ENCODE data around the gene ASXL1. TPM values are rescaled to one million over a fixed set of nuclear protein-coding genes. Genes with fewer than 3 reads are reported as not detected.

The ASXL1 gene
- polyA plus RNA-seq, 2 of the 4 experiments (the other 2 are of a cell fraction) = 35.7 to 36.0 TPM

- TF ChIP-seq ELK1 (IDR thresholded peaks at IDR 0.05; ENCODE audit: low read depth, low read length) = no peak
Observed at GRCh38 chr20:32445539-32446273, 87.6 kb downstream of the ASXL1 start (continued).

- no peak for TF ChIP-seq HES2 (IDR thresholded peaks at IDR 0.05)
- Histone ChIP-seq H3K4me3 (no peak overlapping the region), H3K4me2 (no peak overlapping the region), H3K9me3 (no peaks in the 10 kb centered on the region), H3K4me1 (peaks cover 5% of the 10 kb centered on the region; the same call in 1 of the 3 replicates), H3K27ac (no peak overlapping the region)
- DNase-seq (ENCODE audit: low read depth in 1 of 2, low spot score in 1 of 2) = no peak
- CTCF ChIA-PET = interaction anchor here (0.9 to 11.0 kb wide), 5 partner anchors 9 to 109 kb away, joined by 3 to 82 read pairs (median 4); no protein-coding TSS in a partner anchor
- peak; percentile 10 to 45; a peak in 3 of 6 replicates for ATAC-seq
- FAIRE-seq = no peak
- 88% methylated on average over 11 of the region's 14 CpGs for WGBS (ENCODE audit: missing lambda C conversion rate)
- POLR2A ChIA-PET = no interaction called here
Observed at GRCh38 chr20:32446301-32447100, 88.4 kb downstream of the ASXL1 start.

GRCh38 chr20:32447136-32448027 is 89.3 kb downstream of the ASXL1 start:
- FAIRE-seq (no peak), DNase-seq (ENCODE audit: low read depth in 1 of 2, low spot score in 1 of 2) (no peak), ATAC-seq (no peak)
- Histone ChIP-seq H3K9me3 (no peaks in the 10 kb centered on the region), H3K27ac (no peak overlapping the region), H3K4me3 (no peak overlapping the region), H3K4me1 (peaks cover 5% of the 10 kb centered on the region; the same call in 1 of the 3 replicates), H3K4me2 (no peak overlapping the region)
- TF ChIP-seq RFX5 (IDR thresholded peaks at IDR 0.05) = no peak
- no peak for TF ChIP-seq PHF8 (IDR thresholded peaks at IDR 0.05; ENCODE audit: borderline replicate concordance, low read depth)
- TF ChIP-seq POLR2AphosphoS2 (conservative IDR thresholded peaks at IDR 0.05; ENCODE audit: low read length) = no peak
- no peak for TF ChIP-seq MAX (IDR thresholded peaks at IDR 0.05)
- TF ChIP-seq, protein P1, sequence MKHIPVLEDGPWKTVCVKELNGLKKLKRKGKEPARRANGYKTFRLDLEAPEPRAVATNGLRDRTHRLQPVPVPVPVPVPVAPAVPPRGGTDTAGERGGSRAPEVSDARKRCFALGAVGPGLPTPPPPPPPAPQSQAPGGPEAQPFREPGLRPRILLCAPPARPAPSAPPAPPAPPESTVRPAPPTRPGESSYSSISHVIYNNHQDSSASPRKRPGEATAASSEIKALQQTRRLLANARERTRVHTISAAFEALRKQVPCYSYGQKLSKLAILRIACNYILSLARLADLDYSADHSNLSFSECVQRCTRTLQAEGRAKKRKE (CRISPR knock-in tag; IDR thresholded peaks at IDR 0.05; ENCODE audit: low read depth) = no peak
- TF ChIP-seq MAFK (IDR thresholded peaks at IDR 0.05; ENCODE audit: partially characterized antibody) = no peak
- TF ChIP-seq NFE2L2 (conservative IDR thresholded peaks at IDR 0.05; ENCODE audit: low read length) = no peak
- no peak for TF ChIP-seq HDAC2 (IDR thresholded peaks at IDR 0.05)
- 90% methylated on average over 17 of the region's 22 CpGs for WGBS (ENCODE audit: missing lambda C conversion rate)
- ChIA-PET CTCF (interaction anchor here (1.2 to 11.0 kb wide), 3 partner anchors 8 to 39 kb away, joined by 3 to 82 read pairs (median 4); no protein-coding TSS in a partner anchor), POLR2A (no interaction called here)

- POLR2A ChIA-PET = interaction anchor here (0.6 kb wide), 1 partner anchor 59 kb away, joined by 3 read pairs; no protein-coding TSS in a partner anchor
- Histone ChIP-seq H3K4me3 (no peak overlapping the region), H3K4me1 (no peaks in the 10 kb centered on the region), H3K4me2 (no peak overlapping the region), H3K27ac (no peak overlapping the region), H3K9me3 (no peaks in the 10 kb centered on the region)
- no peak for DNase-seq (ENCODE audit: low read depth in 1 of 2, low spot score in 1 of 2)
- no peak for FAIRE-seq
- CTCF ChIA-PET = interaction anchor here (0.7 to 11.0 kb wide), 3 partner anchors 7 to 38 kb away, joined by 3 to 82 read pairs (median 3); no protein-coding TSS in a partner anchor
- 92% methylated on average over 13 of the region's 13 CpGs for WGBS (ENCODE audit: missing lambda C conversion rate)
- TF ChIP-seq NR3C1 (IDR thresholded peaks at IDR 0.05) = no peak
- no peak for TF ChIP-seq KDM1A (IDR thresholded peaks at IDR 0.05; ENCODE audit: low read depth)
- TF ChIP-seq RCOR1 (IDR thresholded peaks at IDR 0.05; ENCODE audit: low read depth, low read length) = no peak
- no peak for TF ChIP-seq EP300 (IDR thresholded peaks at IDR 0.05)
- no peak for ATAC-seq
Observed at GRCh38 chr20:32448306-32449056, 90.3 kb downstream of the ASXL1 start.
